ENCODE data around the gene ZSCAN9. TPM values are rescaled to one million over a fixed set of nuclear protein-coding genes. Genes with fewer than 3 reads are reported as not detected.

ZSCAN9 gene
- total and polyA plus RNA-seq, 2 of the 13 experiments (the other 11 are each of a cell fraction or from before 2014, with no cell fraction given): 14.6 to 17.8 TPM

GRCh38 chr6:28252009-28252975 lies 27.2 kb downstream of the ZSCAN9 start, which contains the start of gene ZKSCAN4 (continued):
- TF ChIP-seq ZXDC (CRISPR knock-in tag; IDR thresholded peaks at IDR 0.05) (0 out of 2 replicates have a peak, but pooled peaks have one; percentile 50), MED8 (CRISPR knock-in tag; IDR thresholded peaks at IDR 0.05; ENCODE audit: insufficient replicate concordance) (no peak), ATAD3A (CRISPR knock-in tag; IDR thresholded peaks at IDR 0.05) (no peak), SP4 (CRISPR knock-in tag; IDR thresholded peaks at IDR 0.05) (0 out of 2 replicates have a peak, but pooled peaks have one; percentile 5), HINFP (CRISPR knock-in tag; IDR thresholded peaks at IDR 0.05; ENCODE audit: low read depth) (0 out of 2 replicates have a peak, but pooled peaks have one; percentile 20), HMG20A (CRISPR knock-in tag; IDR thresholded peaks at IDR 0.05; ENCODE audit: borderline replicate concordance) (no peak), ATF5 (CRISPR knock-in tag; IDR thresholded peaks at IDR 0.05; ENCODE audit: low read depth) (no peak), KDM5A (IDR thresholded peaks at IDR 0.05; ENCODE audit: borderline replicate concordance, low read length) (peak; percentile 99), NFYB (CRISPR knock-in tag; IDR thresholded peaks at IDR 0.05) (no peak), ZNF296 (CRISPR knock-in tag; conservative IDR thresholded peaks at IDR 0.05) (no peak), HNRNPUL1 (IDR thresholded peaks at IDR 0.05; ENCODE audit: low read depth, low read length) (no peak), ZNF451 (CRISPR knock-in tag; IDR thresholded peaks at IDR 0.05) (peak; percentile 61; the same call in 1 of the 2 replicates), TMF1 (CRISPR knock-in tag; IDR thresholded peaks at IDR 0.05; ENCODE audit: low read depth) (peak; percentile 43; the same call in 1 of the 2 replicates), ZNF703 (CRISPR knock-in tag; IDR thresholded peaks at IDR 0.05; ENCODE audit: borderline replicate concordance) (no peak), ESRRA (CRISPR knock-in tag; IDR thresholded peaks at IDR 0.05; ENCODE audit: low read depth) (no peak), SALL2 (CRISPR knock-in tag; IDR thresholded peaks at IDR 0.05) (no peak; the same call in 1 of the 2 replicates), PLSCR1 (CRISPR knock-in tag; IDR thresholded peaks at IDR 0.05; ENCODE audit: borderline replicate concordance) (no peak), RNF219 (CRISPR knock-in tag; IDR thresholded peaks at IDR 0.05) (no peak), SMAD1 (CRISPR knock-in tag; IDR thresholded peaks at IDR 0.05; ENCODE audit: borderline replicate concordance, low read depth) (peak; percentile 87; the same call in 1 of the 2 replicates)
